Pancreas (tissue), 10 donors: ENCODE results near the gene IRAK1. TPM values are rescaled to one million over a fixed set of nuclear protein-coding genes. Genes with fewer than 3 reads are reported as not detected.

Experiments
- ATAC-seq, 4 donors: fragments of 200-7000 bp; cut with Tn5 transposase; one replicate each; pipeline versions ENCODE4 v1.8.0 to v1.9.1; 2020; ENCODE audit warnings: mild to moderate bottlenecking in 4 of 4, moderate library complexity in 4 of 4
- DNase-seq, 6 donors: peaks; one replicate each; pipeline ENCODE4 v3.0.0-alpha.2; 2020
- FAIRE-seq: peaks from 2 replicates; lab custom pipeline; 2012; peaks lifted over from hg19 to GRCh38; lab: Jason Lieb, UNC
- H3K27ac ChIP-seq, 4 donors: fragments of 200-600 bp; sonication (generic); 1 replicate in 3 of 4; 2 replicates in 1 of 4; pipeline versions ENCODE4 v1.5.0 to v1.8.0; 2020
- H3K27me3 ChIP-seq, 4 donors: fragments of 200-600 bp; one replicate each; pipeline ENCODE4 v1.8.0; 2021
- H3K36me3 ChIP-seq, 3 donors: fragments of 200-600 bp; sonication (generic) in 1 of 3; one replicate each; pipeline versions ENCODE4 v1.5.0 to v1.8.0; 2020 to 2021
- H3K4me1 ChIP-seq, 3 donors: fragments of 200-600 bp; one replicate each; pipeline ENCODE4 v1.8.0; 2021
- H3K4me3 ChIP-seq, 4 donors: fragments of 200-600 bp; sonication (generic) in 2 of 4; one replicate each; pipeline versions ENCODE4 v1.5.0 to v1.8.0; 2020 to 2021
- H3K9me3 ChIP-seq, 4 donors: fragments of 200-600 bp; one replicate each; pipeline ENCODE4 v1.8.0; 2021
- CTCF ChIP-seq, 4 donors: fragments of 200-600 bp; sonication (generic) in 3 of 4; IDR thresholded peaks; one replicate each; pipeline versions ENCODE4 v1.5.0 to v1.8.0; 2021; ENCODE audit warnings: antibody characterized with exemption in 4 of 4
- WGBS, 2 donors: extraction: QIAGEN DNeasy Blood & Tissue Kit; methylation state at CpG; one replicate each; pipeline ENCODE4 v1.1.7; 2013; 5-methylcytosine and 5-hydroxymethylcytosine counted together
- intact Hi-C, 3 donors: fragments of 100-400 bp; cut with DNase I; formaldehyde crosslinking; loops; one replicate each; pipeline versions ENCODE4 v1.11.1 to v1.14.2; 2022
- polyA plus RNA-seq, 2 donors: library from polyadenylated mRNA; stranded (reverse); fragments of 200-250 nt; gene quantifications; one replicate each; pipeline ENCODE4 v1.2.3, GENCODE V29; 2013
- total RNA-seq, 6 donors: library from RNA; stranded (reverse); fragmentation: NEBNext Ultra II Directional in 4 of 6; extraction: Animal tissue kit (Norgen Biotek cat#: 25700) in 4 of 6; gene quantifications; one replicate each; pipeline versions ENCODE4 v1.2.1 to v1.2.4, GENCODE V29; 2021 to 2023
- donor health status: healthy with polysubstance abuse.
- donor health status: DM: no; HTN: no; CAD: no; lungs with moderate emphysema.
- donor health status: DM: no; HTN: no; CAD: no.
- donor health status: control.
- donor health status: control.
- donor health status: Bipolar disorder and iron deficiency.
- donor health status: DM: yes; HTN: yes; CAD: no.
- donor health status: DM: no; HTN: no; CAD: no.
- donor health status: DM: no; HTN: no; CAD: no.
- donor health status: DM: yes; HTN: yes; CAD: no.

IRAK1 gene
- total and polyA plus RNA-seq, 8 donors = 35.8 to 103 (median 60.4) TPM

DNA sequence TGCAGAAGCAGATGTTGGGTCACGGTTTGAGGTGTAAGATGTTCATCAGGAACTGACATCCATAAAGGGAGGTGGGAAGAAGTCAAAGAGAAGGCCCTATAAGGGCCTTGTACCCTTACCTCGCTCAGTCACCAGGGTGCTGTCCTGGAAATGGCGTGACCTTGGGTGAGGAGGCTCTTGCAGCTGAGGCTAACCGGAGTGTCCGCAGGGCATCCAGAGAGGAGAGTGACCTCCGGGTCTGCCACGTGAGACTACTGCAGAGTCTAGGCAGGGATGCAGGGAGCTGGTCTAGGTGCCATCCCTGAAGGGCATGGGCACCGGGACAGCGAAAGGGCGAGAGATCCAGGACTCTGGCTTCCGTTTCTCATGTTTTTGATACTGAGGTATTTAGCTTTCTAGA is 28.7 kb upstream of the IRAK1 start:
- WGBS, 2 donors = 85 to 90% methylated on average over 11 of the region's 11 CpGs
- Histone ChIP-seq H3K9me3 (no peaks in the 10 kb centered on the region), H3K4me1 (peaks cover 0 to 14% (median 11%) of the 10 kb centered on the region in 3 donors), H3K36me3 (no peaks in the 10 kb centered on the region), H3K27me3 (no peaks in the 10 kb centered on the region), H3K27ac (no peak overlapping the region), H3K4me3 (no peak overlapping the region)
- DNase-seq (no peak), ATAC-seq (no peak), FAIRE-seq (no peak)
- TF ChIP-seq CTCF (IDR thresholded peaks at IDR 0.05) = no peak
- intact Hi-C loops = no loop called here

DNA sequence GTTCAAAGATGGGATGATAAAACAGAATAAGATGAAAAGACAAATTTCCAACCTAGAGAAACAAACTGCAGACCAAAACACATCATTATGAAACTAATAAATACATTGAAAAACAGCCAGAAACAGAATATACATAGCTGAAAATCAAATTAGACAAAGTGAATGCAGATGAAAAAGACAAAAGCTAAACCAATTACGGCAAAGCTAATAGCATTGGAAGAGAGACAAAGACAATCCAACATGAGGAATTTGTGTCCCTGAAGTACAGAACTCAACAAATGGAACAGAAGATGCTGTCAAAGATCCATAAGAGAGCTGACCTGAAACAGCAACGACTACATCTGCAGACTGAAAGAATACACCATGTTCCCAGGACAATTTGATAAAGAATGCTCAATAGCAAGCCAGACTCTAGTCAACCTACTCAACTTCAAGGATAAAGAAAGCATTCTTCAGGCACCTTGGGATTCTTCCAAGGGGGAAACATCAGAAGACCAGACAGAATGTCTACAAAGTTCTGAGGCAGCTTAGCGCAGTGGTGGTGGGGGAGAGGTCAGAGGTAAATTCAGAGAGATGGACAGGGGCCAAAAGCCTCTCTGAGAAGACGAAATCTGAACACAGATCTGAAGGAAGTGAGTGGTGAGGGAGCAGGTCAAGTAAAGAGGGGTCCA is 27.4 kb upstream of the IRAK1 start:
- Histone ChIP-seq H3K27me3 (no peaks in the 10 kb centered on the region), H3K4me1 (peaks cover 0 to 14% (median 11%) of the 10 kb centered on the region in 3 donors), H3K4me3 (no peak overlapping the region), H3K36me3 (no peaks in the 10 kb centered on the region), H3K27ac (no peak overlapping the region), H3K9me3 (no peaks in the 10 kb centered on the region)
- intact Hi-C loops = no loop called here
- TF ChIP-seq CTCF (IDR thresholded peaks at IDR 0.05) = no peak
- 46 to 61% methylated on average over 4 of the region's 4 CpGs for WGBS, 2 donors
- ATAC-seq (no peak), FAIRE-seq (no peak), DNase-seq (no peak)

DNA sequence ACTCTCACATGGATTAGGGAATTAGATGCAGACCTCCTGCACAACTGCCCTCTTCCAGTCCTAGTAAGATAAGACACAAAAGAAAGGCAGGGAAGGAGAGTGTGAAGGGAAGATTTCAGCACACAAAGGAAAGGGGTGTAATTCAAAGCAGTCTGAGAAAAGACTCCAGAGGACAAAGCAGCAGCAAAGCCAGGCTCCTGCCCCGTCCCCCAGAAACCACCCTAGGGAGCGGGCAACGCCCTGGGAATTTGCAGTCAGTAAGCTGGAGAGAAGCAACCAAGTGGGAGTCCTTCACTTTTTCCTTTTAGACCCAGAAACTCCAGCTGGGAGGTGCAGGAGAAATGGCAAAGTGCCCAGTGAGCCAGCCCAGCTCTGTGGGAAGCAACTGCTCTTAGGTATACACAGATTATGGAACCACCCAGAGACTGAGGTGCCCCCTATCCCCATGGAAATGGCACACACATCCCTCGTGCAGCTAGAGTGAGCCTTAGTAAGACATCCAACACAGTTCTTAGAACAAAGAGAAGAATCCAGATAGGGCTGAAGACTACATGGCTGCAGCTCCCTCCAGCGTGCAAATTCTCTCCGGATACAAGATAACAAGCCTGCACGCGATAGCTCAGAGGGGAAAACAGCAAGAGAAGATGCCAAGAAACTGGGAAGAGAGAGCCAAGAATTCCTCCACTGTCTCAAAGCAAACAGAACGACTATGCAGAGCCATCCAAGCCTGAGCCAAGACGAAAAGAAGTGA is 26.5 kb upstream of the IRAK1 start:
- H3K27ac ChIP-seq = no peak overlapping the region
- intact Hi-C loops = no loop called here
- no peaks in the 10 kb centered on the region for H3K9me3 ChIP-seq
- H3K27me3 ChIP-seq = no peaks in the 10 kb centered on the region
- H3K4me1 ChIP-seq = peaks cover 0 to 14% (median 11%) of the 10 kb centered on the region in 3 donors
- FAIRE-seq = no peak
- TF ChIP-seq CTCF (IDR thresholded peaks at IDR 0.05) = no peak
- WGBS, 2 donors = 25 to 37% methylated on average over 10 of the region's 10 CpGs
- DNase-seq = no peak
- H3K4me3 ChIP-seq = no peak overlapping the region
- ATAC-seq = peak; percentile 21 to 50 (median 36)
- no peaks in the 10 kb centered on the region for H3K36me3 ChIP-seq

GRCh38 chrX:154044091-154044490 is 24.4 kb upstream of the IRAK1 start:
- Histone ChIP-seq H3K36me3 (no peaks in the 10 kb centered on the region), H3K27ac (no peak overlapping the region), H3K4me3 (no peak overlapping the region), H3K27me3 (no peaks in the 10 kb centered on the region), H3K4me1 (peaks cover 0 to 14% (median 3%) of the 10 kb centered on the region in 3 donors), H3K9me3 (no peaks in the 10 kb centered on the region)
- intact Hi-C loops = no loop called here
- ATAC-seq (no peak), FAIRE-seq (no peak), DNase-seq (no peak)
- TF ChIP-seq CTCF (IDR thresholded peaks at IDR 0.05) = no peak
- 71 to 94% methylated on average over 6 of the region's 6 CpGs for WGBS, 2 donors
